Putamen (tissue), 1 donor: ENCODE measurements around the gene GALNT6.

Source experiments
- DNase-seq: peaks from one replicate; pipeline ENCODE4 v3.0.0-alpha.2; 2016; ENCODE audit warnings: low spot score

Gene GALNT6

DNA sequence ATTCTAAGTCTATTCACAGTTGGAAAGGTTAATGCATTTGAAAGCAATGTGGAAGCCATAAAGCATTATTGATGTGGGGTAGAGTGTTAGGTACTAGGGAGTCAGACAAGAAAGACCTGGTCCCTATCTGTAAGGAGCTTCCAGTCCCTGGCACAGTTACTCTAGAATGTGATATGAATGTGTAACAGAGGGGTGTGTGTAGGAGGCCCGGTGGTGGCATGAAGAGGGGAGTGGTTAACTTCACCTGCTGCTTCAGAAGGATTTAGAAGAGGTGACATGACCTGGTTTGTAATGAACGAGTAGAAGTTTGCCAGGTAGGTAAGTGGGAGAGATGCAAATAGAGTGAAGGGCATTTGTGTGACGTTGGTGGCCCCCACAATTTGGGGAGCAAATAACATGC, 15.1 kb upstream of the GALNT6 start:
- DNase-seq, result no peak

DNA sequence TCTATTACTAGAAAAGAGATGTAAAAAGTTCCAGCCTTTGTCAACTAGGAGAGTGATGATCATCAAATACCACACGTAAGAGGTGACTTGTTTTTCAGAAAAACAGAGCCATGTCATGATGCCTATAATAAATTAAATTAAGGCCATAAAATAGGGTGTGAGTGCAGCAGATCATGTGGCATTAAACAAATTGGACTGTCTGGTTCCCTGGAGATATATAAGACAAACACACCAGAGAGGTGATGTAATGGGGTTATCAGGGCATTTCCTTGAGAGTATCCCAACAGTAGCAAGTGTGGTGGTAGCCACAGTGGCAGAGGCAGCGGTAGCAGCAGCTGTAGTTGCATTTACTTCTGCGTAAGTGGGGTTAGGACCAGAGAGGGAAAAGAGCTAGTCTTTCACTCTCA, 14.6 kb upstream of the GALNT6 start:
- no peak for DNase-seq

DNA sequence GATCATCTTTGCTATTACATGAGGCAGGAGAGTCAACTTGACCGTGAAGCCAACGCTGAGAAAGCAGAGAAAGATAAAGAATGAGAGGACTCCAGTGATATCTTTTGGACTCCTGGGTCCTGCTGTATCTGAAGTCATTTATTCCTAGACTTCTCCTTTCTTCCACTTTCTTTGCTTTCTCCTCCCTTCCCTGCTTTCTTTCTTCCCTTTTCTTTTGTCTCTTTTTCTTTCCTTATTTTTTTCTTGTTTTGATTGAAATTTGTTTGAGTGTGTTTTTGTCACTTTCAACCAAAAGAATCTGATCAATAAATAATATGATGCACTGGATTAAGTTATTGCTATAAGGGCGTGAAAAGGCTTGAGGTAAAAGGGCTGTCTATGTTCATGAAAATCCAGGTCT, 13.4 kb upstream of the GALNT6 start:
- DNase-seq, result no peak

DNA sequence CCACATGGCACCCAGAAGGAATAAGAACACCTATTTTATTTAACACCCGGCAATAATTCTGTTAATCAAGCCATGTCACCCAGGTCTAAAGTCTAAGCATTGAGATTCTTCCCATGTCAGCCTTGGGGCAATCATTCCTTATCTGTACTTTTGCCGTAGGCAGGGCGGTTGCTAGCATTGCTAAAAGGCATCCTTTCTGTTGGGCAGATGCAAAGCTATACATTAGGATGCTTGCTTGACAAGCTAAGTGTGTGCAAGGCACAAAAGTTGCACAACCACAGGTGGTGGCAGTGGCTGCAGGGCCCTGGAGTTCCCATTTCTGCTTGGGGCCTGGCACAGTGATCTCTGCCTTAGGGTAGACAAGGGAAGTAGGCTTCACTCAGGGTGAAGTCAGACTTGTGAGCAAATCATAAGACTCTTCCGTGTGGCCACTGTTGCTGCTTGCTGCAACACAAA, 12.5 kb upstream of the GALNT6 start:
- no peak for DNase-seq

DNA sequence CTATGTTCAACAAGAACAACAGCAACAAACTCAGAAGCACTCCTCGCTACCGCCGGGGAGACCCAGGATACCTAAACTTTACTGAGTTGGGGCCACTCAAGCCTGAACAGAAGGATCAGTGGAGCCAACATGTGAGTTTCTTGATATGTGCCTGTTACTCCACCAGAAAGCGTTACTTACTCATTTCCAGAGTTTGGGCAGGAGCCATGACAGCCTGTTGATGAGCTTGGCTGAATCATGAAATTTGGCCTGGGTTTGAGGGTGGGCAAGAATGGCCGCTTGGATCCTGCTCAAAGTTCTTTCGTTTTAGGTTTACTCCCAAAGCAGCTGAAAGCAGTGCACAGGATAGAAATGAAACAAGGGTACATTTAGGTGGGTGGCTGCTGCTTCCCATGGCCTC, 12.0 kb upstream of the GALNT6 start:
- no peak for DNase-seq

DNA sequence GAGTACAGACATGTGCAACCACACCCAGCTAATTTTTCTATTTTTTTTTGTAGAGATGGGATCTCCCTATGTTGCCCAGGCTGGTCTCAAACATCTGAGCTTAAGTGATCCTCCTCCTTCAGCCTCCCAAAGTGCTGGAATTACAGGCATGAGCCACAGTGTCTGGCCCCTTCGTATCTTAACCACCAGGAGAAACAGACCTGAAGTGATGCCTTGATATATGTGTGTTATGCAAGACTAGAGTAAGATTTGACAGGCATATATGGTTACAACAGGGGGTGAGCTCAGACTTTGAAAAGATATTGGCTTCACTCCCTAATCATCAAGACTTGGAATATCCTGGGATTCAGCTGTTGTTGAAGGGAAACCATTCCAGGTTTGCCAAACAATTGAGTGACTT, 10.7 kb upstream of the GALNT6 start:
- DNase-seq, result no peak

DNA sequence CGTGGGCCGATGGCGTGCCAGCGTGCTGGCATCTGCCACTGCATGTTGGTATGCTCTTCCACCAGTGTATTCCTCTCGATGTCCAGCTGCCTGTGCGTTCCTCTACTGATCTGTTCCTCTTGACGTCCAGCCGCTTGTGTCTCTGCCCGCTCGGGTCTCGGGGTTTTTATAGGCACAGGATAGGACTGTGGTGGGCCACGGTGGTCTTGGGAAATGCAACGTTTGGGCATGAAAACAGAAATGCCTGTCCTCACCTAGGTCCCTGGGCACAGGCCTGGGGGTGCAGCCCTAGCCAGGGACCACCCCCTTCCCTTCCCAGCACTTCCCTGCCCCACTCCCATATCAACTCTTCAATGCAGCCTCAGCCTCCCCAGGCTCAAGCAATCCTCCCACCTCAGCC, 10.3 kb upstream of the GALNT6 start:
- DNase-seq, result no peak

DNA sequence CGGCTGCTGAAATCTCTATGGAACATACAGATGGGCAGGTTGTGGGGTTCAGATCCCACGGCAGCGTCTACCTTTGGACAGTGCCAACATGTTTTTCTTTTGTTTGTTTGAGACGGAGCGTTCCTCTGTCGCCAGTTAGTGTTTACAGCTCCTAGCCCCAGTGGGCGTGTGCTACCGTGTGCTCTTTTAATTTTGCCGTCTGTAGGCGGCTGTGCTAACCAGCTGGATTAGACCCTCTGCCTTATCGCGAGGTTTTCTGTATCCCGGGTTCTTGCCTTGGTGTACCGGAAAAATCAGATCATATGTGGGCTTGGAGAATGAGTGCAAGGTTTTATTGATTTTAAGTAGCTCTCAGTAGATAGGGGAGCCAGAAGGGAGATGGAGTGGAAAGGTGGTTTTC, 9.8 kb upstream of the GALNT6 start:
- DNase-seq, result no peak

DNA sequence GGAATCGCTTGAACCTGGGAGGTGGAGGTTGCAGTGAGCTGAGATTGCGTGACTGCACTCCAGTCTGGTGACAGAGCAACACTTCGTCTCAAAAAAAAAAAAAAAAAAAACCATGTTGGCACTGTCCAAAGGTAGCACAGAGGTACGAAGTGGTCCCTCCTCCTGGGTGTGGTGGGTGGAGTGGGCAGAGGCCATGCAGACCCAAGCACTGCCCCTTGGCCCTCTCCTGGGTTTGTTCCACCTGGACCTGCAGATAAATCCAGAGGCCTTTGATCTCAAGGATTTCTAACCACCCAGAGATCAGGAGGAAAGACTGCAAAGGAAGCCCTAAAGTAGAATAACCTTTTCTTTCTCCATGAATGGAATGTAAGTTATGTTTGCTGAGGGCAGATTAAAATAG, 8.7 kb upstream of the GALNT6 start:
- no peak for DNase-seq

DNA sequence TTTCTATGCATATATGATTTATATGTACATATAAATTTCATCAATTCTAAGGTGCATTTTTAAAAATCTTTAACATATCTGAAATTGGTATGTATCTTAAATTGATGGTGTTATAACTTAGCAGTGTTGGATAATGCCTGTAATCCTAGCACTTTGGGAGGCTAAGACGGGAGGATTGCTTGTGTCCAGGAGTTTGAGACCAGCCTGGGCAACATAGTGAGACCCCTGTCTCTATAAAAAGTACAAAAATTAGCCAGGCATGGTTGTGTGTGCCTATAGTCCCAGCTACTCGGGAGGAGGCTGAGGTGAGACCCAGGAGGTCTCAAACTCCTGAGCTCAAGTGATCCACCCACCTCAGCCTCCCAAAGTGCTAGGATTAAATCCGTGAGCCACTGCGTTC, 6.5 kb upstream of the GALNT6 start:
- DNase-seq, result no peak

DNA sequence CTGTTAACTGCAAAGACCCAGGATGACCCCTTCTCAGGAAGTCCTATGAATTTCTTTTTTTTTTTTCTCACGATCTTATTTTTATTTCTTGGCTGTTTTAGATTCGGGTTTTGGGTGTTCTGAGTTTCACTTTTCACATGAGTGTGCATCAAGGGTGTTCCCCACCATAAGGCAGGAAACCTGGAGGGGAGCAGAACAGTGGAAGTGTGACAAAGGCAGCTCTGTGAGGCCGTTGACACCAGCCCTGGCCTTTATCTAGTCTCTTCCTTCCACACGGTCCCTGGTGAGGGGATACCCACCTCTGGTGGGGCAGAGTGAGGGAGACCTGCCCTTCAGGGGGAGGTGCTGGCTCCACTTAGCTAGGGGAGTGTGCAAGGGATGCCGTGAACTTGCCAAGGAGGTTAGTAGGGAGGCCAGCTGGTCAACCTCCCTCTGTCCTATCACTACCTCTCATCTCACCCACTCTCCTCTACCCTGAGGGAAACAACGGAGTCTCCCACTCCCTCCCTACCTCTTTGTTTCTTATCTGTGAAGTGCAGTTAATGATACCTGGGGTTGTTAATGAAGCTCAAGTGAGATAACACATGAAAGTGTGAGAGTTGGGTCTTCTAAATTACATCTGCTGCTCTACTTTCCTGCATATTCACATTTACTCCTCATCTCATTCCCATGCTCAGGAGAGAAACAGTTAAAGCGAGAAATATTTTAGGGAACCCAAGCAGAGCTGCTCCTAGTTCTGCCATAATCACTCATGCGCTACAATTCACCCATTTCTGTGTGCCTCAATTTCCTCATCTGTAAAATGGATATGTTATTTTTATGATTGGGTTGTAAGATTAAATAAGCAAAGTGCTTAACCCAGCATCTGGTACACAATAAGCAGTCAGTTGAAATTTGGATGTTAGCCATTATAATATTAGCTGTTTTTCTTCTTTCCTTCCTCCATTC, 4.4 kb upstream of the GALNT6 start:
- no peak for DNase-seq

DNA sequence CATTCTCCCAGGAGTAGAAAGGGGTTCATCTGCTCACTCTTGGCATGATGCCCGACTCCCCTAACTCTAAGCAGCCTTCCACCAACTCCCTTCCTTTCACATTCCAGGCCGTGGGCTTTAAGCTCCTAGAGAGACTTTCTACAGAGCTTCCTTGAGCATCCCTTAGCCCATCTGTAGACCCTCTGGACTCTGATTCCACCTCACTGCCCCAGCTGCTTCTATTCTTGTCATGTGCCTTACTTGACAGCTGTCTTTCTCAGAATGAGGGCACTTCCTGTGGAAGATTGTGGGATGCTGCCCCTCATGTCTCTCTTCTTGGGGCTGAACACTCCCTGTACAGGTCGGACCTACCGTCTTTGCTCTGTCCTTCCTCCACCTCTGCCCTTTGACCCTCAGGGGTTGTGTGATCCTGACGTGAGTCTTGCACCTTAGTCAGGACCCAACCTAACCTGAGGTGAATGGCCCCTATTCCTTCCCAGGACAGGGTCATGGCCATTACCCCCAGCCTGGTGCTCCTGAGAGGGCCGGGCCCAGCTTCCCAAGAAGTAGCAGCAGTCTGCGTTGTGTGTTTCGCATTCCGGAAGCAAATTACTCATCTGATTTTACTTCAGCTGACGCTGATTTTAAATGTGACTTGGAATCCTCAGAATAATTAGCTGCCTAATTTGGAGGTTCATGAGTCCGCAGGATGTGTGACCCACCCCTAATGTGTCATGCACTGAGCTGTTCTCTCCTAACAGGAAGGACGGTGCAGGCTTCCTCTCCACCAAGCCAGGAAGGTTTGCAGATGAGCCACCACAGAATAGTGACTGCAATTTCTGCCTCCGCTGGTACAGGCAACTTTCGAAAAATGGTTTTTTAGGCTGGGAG, 2.7 kb upstream of the GALNT6 start:
- DNase-seq, result no peak

DNA sequence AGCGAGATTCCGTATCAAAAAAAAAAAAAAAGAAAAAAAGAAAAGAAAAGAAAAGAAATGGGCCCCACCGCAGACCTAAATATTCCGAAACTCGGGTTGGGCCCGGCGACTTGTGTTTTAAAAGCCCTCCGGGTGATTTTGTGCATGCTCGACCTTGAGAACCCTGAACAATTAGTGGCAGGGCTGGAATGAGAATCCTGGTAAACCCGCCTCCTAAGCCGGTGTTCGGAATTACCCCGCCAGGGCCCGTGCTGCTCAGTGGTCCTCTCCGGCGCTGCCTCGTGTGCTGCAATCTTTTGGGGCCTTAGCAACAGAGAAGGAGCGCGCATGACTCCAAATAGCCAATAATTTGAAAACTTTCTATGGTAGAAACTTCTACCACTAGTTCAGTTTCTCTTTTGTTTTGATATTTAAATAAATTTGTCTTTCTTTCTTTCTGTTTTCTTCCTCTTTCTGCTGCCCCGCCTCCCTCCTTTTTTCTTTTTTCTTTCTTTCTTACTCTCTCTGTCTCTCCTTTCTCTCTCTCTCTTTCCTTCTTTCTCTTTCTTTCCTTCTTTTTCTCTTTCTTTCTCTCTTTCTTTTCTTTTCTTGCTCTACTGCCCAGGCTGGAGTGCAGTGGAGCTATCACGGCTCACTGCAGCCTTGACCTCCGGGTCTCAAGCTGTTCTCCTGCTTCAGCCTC, 1.5 kb upstream of the GALNT6 start:
- no peak for DNase-seq

DNA sequence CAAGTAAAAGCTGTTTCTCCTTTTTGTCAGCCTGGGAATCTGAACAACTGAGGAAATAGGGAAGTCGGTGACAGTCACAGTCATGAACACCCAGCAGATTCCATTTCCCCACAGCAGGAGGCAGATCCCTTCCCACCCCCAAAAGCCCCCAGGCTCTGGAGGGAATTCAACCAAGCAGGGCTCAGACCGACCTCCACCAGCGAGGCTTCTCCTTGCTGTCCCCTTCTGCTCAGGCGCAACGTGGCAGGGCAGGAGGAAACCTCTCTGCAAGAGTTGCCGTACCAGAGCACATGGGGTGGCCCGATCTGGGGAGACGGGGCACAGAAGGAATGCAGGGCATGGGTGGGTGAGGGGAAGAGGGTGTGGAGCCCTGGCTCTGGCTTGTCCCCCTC, 319 bp downstream of the GALNT6 start:
- DNase-seq, result no peak

DNA sequence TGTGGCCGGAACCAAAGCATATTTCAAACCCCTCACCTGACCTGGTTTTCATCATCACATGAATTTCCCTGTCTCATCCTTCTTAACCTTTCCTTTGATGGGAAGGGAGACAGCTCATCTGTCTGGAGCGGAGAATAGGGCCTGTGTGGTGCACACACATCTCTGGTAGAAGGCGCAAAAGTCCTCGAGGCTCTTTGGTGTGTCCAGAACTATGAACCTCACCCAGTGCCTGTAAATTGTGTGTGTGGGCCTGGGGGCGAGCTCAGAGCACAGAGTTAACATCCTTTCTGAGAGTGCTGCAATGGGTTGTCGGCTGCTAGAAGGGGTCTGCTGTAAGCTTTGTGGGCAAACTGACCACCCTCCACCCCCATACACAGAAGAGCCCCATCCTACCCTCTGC, 749 bp downstream of the GALNT6 start:
- no peak for DNase-seq

DNA sequence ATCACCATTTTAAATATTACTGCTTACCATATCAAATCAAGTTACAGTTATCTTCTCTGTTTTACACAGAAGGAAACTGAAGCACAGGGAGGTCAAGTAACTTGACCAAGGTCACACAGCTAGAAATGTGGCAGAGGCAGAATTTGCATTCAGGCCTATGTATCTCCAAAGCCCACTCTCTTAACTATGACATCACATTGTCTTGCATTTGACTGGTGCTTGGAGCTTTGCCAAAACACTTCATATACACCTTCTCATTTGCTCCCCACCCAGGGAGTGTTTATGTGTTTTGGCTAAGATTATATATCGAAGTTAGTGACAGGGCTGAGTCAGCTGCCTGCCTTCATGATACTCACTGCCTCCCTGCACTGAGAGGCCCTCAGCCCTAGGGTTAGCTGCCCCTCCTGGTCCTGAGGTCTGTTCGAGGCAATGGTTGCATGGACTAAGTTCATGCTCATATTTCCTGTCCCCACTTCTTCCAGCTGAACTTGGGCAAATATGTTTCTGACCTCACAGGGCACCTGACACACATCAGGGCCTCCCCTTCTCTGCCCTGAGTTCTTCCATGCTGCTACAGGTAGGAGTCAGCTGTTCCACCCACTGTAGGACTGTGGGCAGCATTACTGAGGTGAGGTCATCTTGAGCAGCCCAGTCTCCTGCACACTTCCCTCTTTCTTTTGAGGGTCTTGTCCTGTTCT, 1.8 kb downstream of the GALNT6 start:
- no peak for DNase-seq

DNA sequence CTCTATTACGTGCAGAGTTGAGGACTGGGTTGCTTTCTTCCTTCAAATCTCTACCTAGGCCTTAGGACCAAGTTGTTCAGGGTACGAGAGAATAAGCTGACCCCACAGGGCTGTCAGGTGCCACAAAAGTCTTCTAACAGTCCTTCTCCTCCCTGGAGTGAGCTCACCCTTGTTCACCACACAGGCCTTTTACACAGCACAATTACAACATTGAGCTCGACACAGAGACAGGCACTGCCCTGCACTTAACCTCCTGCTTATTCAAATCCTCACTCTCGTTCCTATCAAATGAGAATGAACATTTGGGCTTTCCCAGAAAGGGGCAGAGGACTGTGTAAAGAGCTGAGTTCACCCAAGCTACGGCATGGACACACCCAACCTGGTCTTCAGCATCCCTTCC, 2.4 kb downstream of the GALNT6 start:
- peak; percentile 58 for DNase-seq

DNA sequence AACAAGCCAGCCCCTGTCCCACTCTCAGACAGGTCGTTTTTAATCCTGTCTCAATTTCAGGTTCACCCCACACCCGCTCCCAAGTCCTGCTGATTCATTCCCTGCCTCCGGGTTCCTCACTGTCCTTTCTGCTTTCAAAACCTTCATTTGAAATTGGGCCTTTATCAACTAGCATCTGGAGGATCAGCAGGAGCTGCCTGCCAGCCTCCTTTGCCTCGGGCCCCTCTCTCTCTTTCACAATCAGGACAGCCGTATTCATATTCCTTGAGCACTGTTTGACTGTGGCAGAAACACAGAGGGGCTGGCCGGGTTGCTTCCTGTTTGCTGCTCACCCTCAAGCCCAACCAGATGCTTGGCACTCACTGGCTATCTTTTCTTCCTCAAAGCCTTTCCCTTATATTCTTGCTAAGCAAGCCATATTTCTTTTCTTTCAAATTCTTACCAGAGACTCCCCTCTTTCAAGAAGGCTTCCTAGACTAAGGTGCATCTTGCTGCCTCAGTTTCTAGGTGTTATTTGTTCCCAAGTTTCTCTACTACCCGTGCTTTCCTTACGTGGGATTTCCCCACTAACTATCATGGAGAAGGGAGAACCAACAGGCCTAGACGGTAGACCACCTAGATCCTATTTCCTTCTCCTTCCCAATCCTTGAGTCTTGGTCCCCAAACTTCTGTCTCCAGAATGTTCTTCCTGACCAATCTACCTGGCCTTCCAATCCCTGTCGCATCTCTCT, 3.0 kb downstream of the GALNT6 start:
- no peak for DNase-seq

DNA sequence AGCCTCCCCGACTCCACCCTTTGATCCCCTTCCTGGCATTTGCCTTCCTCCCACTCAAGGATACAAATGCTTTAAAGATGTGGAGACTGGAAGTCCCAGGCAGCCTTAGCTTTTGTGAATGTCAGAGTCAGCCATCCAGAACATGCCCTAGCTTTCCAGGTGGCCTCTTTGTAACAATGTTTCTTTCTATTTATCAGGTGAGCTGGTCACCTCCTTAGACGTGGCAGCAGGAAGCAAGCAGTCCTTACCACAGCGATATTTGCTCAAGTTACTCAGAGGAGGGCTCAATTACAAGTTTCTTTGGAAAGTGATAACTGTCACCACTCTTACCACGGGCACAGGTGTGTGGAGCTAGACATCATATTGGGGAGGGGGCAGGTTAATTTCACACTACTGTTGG, 4.9 kb downstream of the GALNT6 start:
- no peak for DNase-seq

DNA sequence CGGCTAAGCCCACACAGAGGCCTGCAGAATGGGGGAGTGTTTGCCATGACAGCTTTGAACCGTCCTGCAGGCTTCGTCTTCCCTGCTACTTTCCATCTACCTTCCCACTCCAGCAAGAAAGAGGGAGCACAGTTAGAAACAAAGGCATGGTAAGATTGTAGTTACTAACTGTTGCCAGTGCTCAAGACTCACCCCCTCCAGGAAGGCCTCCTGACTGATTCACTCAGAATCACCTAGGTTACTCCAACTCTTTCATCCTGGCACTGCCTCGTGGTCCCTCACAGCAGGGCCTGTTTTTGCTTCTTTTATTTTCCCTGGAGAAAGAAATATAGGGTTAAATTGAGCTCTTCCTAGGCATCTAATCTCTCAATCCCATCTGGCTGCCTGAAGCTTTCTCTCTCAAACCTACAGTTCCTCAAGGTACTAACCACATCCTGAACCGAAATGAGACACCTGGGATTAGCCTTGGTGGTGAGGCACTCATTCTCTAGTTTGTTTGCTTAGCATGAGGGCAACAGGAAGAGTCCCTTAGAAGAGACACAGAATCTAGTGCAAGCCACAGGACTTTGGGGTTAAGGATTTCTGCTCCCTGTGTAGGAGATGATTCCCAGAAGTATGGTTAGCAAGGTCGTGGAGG, 7.8 kb downstream of the GALNT6 start:
- DNase-seq, result no peak

DNA sequence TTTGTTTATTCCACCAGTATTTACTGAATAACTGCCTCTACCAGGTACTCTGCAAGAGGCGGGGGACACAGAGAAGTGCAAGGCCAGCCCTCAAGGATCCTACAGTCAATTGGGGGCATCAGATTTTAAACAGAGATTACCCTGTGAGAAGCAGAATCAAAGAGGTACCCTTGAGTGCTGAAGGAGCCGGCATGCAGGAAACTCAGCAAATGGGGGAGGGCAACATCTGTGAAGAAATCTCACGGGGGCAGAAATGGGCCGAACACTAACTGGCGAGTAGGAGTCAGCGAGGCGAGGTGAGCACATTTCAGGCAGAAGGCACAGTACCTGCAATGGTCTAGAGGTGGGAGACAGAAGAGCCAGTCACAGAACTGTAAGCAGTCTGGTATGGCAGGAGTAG, 9.0 kb downstream of the GALNT6 start:
- DNase-seq, result no peak
